ENCODE measurements around the gene LRRC8A.
A peak's percentile ranks its signal among the peaks of the same experiment; 100 is the strongest.

Gene LRRC8A

DNA sequence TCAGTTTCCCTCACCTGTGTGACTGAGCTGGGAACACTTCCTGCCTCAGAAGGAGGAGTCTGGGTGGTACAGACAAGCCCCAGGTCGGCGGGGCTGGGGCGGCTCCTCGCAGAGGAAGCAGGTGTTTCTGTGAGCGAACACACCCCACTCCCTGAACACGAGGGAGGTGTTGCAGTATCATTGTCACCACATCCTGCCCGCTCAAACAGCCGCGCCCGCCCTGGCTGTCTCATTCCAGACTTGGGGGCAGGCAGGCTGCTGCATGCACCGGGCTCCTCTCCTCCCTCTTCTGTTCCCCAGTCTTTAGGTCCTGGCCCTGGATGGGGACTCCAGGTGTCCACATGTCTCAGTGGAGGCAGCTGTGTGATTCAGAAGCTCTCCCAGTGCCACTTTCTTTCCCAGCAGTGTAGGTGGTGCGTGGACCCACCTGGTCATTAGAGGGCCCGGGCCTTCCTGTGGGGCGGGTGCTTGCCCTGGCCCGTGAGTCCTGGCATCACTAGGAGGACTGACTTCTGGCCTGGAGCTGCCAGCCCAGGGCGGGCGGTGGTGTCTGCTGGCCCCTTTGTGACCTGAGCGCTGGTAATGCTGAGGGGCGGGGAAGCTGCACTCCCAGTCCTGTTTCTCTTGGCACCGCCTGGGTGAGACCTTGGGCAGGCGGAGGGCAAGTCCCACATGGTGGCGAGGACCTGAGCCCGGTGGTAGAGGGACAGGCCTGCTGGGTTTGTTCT, 20.6 kb downstream of the LRRC8A start:
- no peak for DNase-seq

- DNase-seq: no peak
Observed at GRCh38 chr9:128903079-128903461, 21.1 kb downstream of the LRRC8A start.

DNA sequence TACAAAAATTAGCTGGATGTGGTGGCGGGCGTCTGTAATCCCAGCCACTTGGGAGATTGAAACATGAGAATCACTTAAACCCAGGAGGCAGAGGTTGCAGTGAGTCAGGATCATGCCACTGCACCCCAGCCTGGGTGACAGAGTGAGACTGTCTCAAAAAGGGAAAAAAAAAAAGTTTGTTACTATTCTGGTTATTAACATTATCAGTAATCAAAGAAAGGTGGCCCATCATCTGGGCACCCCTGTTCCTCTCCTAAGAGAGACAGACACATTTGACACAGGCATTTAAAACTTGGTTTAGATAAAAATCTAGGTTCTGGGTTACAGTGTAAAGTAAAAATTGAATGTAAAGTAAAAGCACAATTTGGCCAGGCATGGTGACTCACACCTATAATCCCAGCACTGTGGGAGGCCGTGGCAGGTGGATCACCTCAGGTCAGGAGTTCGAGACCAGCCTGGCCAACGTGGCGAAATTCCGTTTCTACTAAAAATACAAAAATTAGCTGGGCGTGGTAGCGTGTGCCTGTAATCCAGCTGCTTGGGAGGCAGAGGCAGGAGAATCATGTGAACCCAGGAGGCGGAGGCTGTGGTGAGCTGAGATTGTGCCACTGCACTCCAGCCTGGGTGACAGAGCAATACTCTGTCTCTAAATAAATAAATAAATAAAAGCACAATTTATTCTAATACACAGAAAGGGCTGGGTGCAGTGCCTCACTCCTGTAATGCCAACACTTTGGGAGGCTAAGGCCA, 22.1 kb downstream of the LRRC8A start:
- DNase-seq: no peak

GRCh38 chr9:128905964-128906363, 24.0 kb downstream of the LRRC8A start:
- DNase-seq: no peak

DNA sequence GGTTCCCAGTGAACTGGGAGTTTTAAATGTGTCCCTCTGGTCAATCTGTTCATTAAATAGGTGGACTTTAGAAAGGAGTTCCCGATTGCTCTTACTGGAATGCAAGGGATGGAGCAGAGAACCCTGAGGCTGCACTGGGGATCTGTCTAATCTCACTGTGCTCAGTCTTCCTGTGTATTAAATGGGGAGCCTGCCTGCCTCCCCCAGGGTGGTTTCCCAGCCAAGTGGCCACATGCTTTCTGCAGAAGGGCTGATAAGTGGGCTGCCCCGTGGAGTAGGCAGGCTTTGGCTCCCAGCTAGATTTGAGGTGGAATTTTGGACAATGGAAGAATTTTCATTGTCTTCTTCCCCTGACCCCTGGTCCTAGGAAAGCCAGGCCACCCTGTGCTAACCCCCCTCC, 24.8 kb downstream of the LRRC8A start:
- no peak for DNase-seq

DNA sequence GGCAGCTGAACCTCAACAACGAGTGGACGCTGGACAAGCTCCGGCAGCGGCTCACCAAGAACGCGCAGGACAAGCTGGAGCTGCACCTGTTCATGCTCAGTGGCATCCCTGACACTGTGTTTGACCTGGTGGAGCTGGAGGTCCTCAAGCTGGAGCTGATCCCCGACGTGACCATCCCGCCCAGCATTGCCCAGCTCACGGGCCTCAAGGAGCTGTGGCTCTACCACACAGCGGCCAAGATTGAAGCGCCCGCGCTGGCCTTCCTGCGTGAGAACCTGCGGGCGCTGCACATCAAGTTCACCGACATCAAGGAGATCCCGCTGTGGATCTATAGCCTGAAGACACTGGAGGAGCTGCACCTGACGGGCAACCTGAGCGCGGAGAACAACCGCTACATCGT, 26.4 kb downstream of the LRRC8A start:
- DNase-seq: no peak

GRCh38 chr9:128909859-128910258, 27.9 kb downstream of the LRRC8A start:
- no peak for DNase-seq

DNA sequence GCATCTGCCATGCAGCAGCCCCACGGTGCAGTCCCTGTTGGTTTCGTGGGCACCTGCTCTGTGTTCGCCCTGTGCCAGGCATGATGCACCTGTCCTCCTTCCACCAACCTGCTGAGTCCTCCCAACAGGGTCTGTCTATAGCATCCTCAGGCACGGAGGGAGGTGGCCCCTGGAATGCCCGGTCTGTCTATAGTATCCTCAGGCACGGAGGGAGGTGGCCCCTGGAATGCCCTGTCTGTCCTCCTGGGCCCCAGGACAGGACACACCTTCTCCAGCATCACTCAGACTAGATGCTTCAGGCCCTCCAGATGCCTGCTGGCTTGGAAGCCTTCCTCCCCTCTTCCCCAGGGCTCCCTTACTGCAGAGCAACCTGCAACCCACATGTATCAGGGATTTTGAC, 29.0 kb downstream of the LRRC8A start:
- no peak for DNase-seq

- DNase-seq: peak; percentile 89
Observed at GRCh38 chr9:128911529-128912035, 29.6 kb downstream of the LRRC8A start.

DNA sequence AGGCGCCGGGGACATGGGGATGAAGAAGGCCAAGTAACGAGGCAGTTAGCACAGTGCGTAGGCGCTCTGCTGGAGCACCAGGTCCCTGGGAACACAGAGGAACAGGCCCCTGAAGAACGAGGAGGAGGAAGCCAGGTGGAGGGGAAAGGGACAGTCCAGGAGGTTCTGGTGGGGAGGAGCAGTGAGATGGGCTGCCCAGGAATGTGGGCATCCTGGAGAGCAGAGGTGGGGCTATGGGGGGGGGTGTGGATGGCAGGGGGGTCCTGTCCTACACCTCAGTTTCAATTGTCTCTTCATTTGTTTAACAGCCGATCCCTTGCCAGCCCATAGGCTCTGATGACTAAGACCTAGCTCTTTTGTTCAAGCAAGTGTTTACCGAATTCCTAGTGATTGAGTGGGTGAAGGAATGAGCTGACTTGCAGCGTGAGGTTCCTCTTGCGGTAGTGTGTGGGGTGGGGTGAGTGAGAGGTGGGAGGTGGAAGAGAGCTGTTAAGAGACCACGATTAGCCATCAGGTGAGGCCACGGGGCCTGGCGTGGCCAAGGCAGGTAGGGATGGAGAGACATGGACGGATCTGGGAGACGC, 30.4 kb downstream of the LRRC8A start:
- peak; percentile 89 for DNase-seq

DNA sequence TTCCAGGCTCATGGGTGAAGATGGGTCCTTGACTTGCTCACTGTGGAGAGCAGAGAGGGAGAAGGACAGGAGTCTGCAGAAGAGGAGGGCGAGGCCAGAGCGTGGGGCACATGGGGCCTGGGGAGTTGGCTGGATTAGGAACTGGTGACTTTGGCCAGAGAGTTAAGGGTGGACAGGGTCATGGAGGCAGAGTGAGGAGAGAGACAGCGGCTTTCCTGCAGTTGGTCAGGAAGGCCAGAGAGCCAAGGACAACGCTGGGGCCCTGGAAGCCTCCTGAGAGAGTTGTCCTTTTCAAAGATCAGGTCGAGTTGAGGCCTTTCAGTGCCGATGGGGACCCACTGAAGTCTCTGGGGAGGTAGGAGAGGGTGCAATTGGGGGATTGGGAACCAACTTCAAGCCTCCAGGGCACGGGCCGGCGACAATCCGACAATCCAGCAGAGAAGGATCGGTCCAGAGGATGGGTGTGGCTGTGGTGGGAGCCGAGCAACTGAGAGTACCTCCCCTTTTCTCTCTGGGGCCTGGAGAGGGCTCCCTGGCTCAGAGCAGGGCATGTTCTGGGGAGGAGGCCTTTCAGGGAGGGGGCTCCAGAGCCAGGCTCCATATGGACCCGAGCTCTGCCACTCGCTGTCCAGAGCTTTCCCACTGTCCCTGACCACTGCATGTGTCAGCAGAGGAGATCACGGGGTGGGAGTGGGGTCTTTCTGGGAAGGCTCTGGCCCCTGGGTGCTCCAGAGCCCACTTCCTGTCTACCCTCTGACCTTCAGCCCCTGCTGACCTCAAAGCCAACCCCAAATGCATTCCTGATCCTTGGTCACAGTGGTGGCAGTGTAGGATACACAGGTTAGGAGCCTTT, 31.3 kb downstream of the LRRC8A start:
- no peak for DNase-seq

DNA sequence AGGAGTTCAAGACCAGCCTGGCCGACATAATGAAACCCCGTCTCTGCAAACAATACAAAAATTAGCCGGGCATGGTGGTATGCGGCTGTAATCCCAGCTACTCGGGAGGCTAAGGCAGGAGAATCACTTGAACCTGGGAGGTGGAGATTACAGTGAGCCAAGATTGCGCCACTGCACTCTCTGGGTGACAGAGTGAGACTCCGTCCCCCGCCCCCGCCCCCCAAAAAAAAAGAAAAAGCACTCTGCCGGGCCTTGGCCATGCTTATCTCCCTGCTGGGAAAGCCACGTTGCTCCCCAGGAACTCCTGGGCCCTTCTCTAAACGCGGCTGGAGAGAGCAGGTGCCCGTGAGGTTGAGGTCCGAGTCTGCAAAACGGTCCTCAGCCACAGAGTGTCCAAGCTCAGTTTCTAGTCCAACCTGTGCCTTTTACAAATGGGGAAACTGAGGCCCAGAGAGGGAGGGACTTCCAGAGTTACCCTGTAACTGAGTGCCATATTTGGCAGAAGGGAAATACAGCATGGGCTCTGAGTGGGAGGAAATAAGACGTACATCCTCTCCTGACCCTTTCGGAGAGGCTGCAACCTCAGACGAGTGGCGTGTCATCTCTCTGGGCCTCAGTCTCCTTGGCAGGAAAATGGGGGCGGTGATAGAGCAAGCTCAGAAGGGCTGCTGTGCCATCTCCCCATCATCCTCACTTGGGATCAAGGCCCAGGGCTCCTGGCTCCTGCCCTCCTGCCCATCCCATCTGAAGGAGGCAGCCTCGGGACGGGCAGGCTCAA, 32.3 kb downstream of the LRRC8A start:
- DNase-seq: no peak

- DNase-seq: no peak
Observed at GRCh38 chr9:128916204-128916603, 34.3 kb downstream of the LRRC8A start.

DNA sequence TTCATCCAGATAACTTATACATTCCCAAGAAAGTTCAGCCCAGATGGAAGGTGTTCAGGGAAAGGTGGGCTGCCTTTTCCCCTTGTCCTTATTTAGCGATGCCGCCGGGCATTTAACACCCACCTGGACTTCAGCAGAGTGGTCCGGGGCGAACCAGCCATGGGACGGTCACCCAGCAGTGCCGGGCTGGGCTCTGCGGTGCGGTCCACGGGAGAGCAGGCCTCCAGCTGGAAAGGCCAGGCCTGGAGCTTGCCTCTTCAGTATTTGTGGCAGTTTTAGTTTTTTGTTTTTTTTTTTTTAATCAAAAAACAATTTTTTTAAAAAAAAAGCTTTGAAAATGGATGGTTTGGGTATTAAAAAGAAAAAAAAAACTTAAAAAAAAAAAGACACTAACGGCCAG, 34.8 kb downstream of the LRRC8A start:
- DNase-seq: no peak

DNA sequence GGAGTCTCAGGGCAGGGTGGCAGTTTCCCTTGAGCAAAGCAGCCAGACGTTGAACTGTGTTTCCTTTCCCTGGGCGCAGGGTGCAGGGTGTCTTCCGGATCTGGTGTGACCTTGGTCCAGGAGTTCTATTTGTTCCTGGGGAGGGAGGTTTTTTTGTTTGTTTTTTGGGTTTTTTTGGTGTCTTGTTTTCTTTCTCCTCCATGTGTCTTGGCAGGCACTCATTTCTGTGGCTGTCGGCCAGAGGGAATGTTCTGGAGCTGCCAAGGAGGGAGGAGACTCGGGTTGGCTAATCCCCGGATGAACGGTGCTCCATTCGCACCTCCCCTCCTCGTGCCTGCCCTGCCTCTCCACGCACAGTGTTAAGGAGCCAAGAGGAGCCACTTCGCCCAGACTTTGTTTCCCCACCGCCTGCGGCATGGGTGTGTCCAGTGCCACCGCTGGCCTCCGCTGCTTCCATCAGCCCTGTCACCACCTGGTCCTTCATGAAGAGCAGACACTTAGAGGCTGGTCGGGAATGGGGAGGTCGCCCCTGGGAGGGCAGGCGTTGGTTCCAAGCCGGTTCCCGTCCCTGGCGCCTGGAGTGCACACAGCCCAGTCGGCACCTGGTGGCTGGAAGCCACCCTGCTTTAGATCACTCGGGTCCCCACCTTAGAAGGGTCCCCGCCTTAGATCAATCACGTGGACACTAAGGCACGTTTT, 35.4 kb downstream of the LRRC8A start:
- DNase-seq: peak; percentile 71

DNA sequence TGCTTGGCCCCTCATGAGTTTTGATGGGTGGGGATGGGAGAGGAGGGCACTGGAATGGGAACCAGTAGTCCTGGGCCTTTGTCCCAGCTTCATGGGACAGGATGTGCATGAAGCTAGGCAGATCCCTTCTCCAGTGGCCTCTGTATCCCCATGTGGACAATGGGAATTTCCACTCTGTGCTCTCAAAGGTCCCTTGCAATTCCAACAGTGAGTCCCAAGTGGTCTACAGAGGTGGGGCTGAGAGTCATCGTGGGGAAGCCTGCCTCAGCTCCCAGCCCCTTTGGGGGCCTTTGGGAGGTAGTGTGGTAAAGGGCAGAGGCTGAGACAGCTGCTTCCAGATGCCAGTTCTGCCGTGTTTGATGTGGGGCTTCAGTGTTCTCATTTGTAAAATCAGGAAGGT, 37.0 kb downstream of the LRRC8A start:
- no peak for DNase-seq

DNA sequence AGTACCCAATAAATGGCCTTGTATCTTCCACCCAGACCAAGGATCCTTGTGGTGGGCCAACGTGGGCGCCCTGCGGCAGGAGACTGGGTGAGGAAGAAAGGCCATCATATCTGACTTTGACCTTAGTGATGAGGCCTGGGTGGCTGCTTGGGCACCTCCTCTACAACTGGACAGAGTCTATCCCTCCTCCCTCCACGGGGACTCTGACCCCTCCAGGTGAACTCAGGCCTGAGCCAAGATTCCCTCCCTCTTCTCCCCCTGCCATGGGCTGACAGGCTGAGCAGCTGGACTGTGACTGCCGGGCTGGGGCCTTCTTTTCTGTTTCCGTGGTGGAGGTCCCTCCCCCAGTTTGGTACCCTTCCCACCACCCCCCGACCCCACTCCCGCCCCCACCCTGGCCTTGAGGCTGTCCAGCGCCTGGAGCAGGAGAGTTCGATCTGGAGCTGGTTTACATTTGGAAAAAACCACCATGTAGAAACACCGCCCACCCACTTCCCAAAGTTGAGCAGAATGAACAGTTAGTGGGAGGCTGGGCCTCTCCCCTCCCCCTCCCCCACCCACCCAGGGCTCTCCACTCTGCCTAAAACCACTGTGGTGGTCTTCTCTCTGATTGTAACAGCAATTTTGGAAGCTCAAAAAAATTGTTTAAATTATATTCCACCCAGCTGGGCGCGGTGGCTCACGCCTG, 37.6 kb downstream of the LRRC8A start:
- no peak for DNase-seq

GRCh38 chr9:128920381-128921058, 38.6 kb downstream of the LRRC8A start, which contains the start of gene PHYHD1:
PHYHD1 (plus strand) TSS chr9:128920982; CDS start chr9:128922324, 1,342 bp downstream.
- peak; percentile 70 for DNase-seq

DNA sequence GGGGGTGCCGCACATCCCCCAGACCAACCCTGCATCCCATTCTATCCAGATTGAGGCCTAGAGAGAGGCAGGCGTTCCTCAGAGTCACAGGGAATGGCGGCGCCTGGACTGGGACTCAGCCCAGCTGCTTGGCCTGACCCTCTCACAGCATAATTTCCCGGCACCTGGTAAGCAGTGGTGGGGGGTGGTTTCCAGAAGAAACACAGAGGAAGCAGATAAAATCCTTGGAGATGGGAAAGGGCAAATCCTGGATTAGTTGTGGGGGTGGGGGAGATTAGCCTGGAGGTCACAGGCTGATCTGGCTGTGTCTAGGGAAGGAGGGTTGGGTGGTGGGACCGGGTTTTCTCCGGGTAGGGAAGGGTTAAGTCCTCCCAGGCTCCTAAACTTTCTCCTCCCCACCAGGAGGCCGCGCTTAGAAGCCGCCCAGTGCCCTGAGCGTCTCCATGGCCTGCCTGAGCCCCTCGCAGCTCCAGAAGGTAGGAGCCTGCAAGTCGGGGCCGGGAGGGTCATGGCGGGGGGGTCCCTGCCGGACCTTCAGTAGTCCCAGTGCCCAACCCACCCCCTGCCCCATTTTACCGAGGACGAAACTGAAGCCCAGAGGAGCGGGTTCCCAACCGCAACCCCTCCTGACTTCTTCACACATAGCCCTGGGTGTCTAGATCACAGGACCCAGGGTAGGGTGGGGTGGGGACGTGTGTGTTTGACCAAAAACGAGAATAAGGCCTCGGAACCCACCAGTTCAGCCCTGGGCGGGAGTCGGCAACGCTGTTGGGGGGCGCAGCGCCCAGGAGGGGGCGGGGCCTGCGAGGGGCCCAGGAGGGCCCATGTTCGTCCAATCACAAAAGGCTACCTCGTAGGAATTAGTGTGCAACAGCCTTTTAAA, 40.2 kb downstream of the LRRC8A start:
- peak; percentile 66 for DNase-seq

All from fibroblast of skin of abdomen (primary cell).